AG04450 (cell line): ENCODE results near the gene DNPH1. TPM values are rescaled to one million over a fixed set of nuclear protein-coding genes. Genes with fewer than 3 reads are reported as not detected.

Experiments
- CTCF ChIA-PET: fragments of 300-600, 350-600 bp; formaldehyde crosslinking; extraction: SDS; loops from one replicate; lab custom pipeline; 2022; ENCODE audit warnings: antibody characterized with exemption, inconsistent platforms; lab: Charles Lee
- POLR2A ChIA-PET: fragments of 350-600 bp; formaldehyde crosslinking; extraction: SDS; loops from one replicate; lab custom pipeline; 2021; ENCODE audit warnings: antibody characterized with exemption, inconsistent platforms; lab: Yijun Ruan, JAX
- DNase-seq: peaks from one replicate; pipeline ENCODE4 v3.0.0-alpha.2; 2011; ENCODE audit warnings: low read depth, low spot score
- H3K27ac ChIP-seq: one replicate; pipeline ENCODE4 v1.5.1; 2012; ENCODE audit warnings: low read depth, low read length, control low read depth
- H3K27me3 ChIP-seq: one replicate; pipeline ENCODE4 v1.6.0; 2012; ENCODE audit warnings: low read length; ENCODE audit not compliant: control insufficient read depth, insufficient read depth
- H3K4me3 ChIP-seq: 2 replicates; pipeline ENCODE4 v1.5.1; 2011; ENCODE audit warnings: mild to moderate bottlenecking, low read depth, low read length, control low read depth
- H3K9me3 ChIP-seq: 2 replicates; pipeline ENCODE4 v1.5.1; 2012; ENCODE audit warnings: low read length; ENCODE audit not compliant: control insufficient read depth, insufficient read depth
- polyA plus RNA-seq: library from polyadenylated mRNA; depleted of rRNA; stranded (reverse); fragments of >200 nt; gene quantifications from 2 replicates; pipeline ENCODE4 v1.2.3, GENCODE V29; 2011
- TF ChIP-seq, protein P1 (sequence below): IDR thresholded peaks from 2 replicates; pipeline ENCODE4 v1.5.1; 2011; ENCODE audit warnings: low read depth, low read length, control low read depth, inconsistent platforms

The DNPH1 gene
- polyA plus RNA-seq, 1 experiment: 36.9 TPM

DNA sequence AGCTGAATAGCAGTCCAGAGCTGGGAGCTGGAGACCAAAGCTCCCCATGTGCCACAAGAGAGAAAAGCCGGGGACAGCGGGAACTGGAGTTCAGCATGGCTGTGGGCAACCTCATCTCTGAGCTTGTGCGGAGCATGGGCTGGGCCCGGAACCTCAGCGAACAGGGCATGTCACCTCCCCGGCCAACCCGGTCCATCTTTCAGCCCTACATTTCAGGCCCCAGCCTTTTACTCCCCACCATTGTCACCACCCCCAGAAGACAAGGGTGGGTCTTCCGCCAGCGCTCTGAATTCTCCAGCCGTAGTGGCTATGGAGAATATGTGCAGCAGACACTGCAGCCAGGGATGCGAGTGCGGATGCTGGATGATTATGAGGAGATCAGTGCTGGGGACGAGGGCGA, 43.3 kb downstream of the DNPH1 start:
- Histone ChIP-seq H3K9me3 (no peaks in the 10 kb centered on the region), H3K4me3 (no peak overlapping the region), H3K27ac (no peak overlapping the region), H3K27me3 (no peaks in the 10 kb centered on the region)
- DNase-seq: no peak
- POLR2A ChIA-PET: no interaction called here
- TF ChIP-seq, protein P1, sequence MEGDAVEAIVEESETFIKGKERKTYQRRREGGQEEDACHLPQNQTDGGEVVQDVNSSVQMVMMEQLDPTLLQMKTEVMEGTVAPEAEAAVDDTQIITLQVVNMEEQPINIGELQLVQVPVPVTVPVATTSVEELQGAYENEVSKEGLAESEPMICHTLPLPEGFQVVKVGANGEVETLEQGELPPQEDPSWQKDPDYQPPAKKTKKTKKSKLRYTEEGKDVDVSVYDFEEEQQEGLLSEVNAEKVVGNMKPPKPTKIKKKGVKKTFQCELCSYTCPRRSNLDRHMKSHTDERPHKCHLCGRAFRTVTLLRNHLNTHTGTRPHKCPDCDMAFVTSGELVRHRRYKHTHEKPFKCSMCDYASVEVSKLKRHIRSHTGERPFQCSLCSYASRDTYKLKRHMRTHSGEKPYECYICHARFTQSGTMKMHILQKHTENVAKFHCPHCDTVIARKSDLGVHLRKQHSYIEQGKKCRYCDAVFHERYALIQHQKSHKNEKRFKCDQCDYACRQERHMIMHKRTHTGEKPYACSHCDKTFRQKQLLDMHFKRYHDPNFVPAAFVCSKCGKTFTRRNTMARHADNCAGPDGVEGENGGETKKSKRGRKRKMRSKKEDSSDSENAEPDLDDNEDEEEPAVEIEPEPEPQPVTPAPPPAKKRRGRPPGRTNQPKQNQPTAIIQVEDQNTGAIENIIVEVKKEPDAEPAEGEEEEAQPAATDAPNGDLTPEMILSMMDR: no peak
- CTCF ChIA-PET: no interaction called here

GRCh38 chr6:43185391-43185985, 43.8 kb downstream of the DNPH1 start:
- ChIA-PET CTCF (no interaction called here), POLR2A (no interaction called here)
- Histone ChIP-seq H3K9me3 (no peaks in the 10 kb centered on the region), H3K27ac (no peak overlapping the region), H3K4me3 (no peak overlapping the region), H3K27me3 (no peaks in the 10 kb centered on the region)
- DNase-seq: no peak
- TF ChIP-seq, protein P1: no peak

- Histone ChIP-seq H3K9me3 (no peaks in the 10 kb centered on the region), H3K27me3 (no peaks in the 10 kb centered on the region), H3K4me3 (no peak overlapping the region), H3K27ac (no peak overlapping the region)
- DNase-seq: no peak
- CTCF ChIA-PET: no interaction called here
- TF ChIP-seq, protein P1: no peak
- POLR2A ChIA-PET: no interaction called here
Observed at GRCh38 chr6:43184268-43184985, 44.9 kb downstream of the DNPH1 start.

DNA sequence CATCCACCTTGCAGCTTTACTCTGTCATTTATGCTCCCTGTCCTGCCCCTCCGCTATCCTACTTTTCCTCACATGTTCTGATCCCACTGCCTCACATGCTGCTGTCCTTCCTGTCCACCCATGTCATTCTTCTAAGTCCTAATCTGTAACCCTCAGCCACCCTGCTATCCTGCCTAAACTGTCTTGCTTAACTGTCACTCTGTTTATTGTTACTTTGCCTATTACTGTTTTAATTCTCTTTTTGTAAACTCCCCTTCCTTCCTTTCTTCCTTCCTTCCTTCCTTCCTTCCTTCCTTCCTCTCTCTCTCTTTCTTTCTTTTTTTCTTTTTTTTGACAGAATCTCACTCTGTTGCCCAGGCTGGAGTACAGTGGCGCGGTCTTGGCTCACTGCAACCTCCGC, 45.8 kb downstream of the DNPH1 start:
- Histone ChIP-seq H3K9me3 (no peaks in the 10 kb centered on the region), H3K27ac (no peak overlapping the region), H3K27me3 (no peaks in the 10 kb centered on the region), H3K4me3 (no peak overlapping the region)
- ChIA-PET CTCF (no interaction called here), POLR2A (no interaction called here)
- no peak for DNase-seq
- TF ChIP-seq, protein P1: no peak
